Spleen (tissue), 11 donors: ENCODE results near the gene PALLD. TPM values are rescaled to one million over a fixed set of nuclear protein-coding genes. Genes with fewer than 3 reads are reported as not detected.

ENCODE experiments used
- DNase-seq: peaks from one replicate; pipeline ENCODE4 v3.0.0-alpha.2; 2020
- H3K27ac ChIP-seq, 8 donors: fragments of 200-600 bp; sonication (generic) in 7 of 8; 1 replicate in 4 of 8; 2 replicates in 4 of 8; pipeline versions ENCODE4 v1.5.0 to v1.8.0; 2016 to 2021; ENCODE audit warnings: inconsistent platforms in 4 of 8, mild to moderate bottlenecking in 4 of 8, moderate library complexity in 1 of 8
- H3K27me3 ChIP-seq, 7 donors: fragments of 200-600 bp; sonication (generic) in 6 of 7; replicated peaks in 1 of 7; 1 replicate in 4 of 7; 2 replicates in 3 of 7; pipeline versions ENCODE4 v1.5.0 to v1.8.0; 2016 to 2021; ENCODE audit warnings: inconsistent platforms in 3 of 7, mild to moderate bottlenecking in 1 of 7
- H3K36me3 ChIP-seq, 6 donors: fragments of 200-600 bp; sonication (generic) in 5 of 6; 1 replicate in 4 of 6; 2 replicates in 2 of 6; pipeline versions ENCODE4 v1.5.0 to v1.8.0; 2016 to 2021; ENCODE audit warnings: inconsistent platforms in 2 of 6
- H3K4me1 ChIP-seq, 6 donors: fragments of 200-600 bp; sonication (generic) in 5 of 6; 1 replicate in 3 of 6; 2 replicates in 3 of 6; pipeline versions ENCODE4 v1.5.0 to v1.8.0; 2016 to 2021; ENCODE audit warnings: inconsistent platforms in 3 of 6
- H3K4me3 ChIP-seq, 8 donors: fragments of 200-600 bp; sonication (generic) in 7 of 8; 1 replicate in 4 of 8; 2 replicates in 4 of 8; pipeline versions ENCODE4 v1.5.0 to v1.8.0; 2016 to 2021; ENCODE audit warnings: inconsistent platforms in 4 of 8, mild to moderate bottlenecking in 4 of 8, moderate library complexity in 2 of 8
- H3K9me3 ChIP-seq, 8 donors: fragments of 200-600 bp; sonication (generic) in 7 of 8; 1 replicate in 4 of 8; 2 replicates in 4 of 8; pipeline versions ENCODE4 v1.5.0 to v1.8.0; 2016 to 2021; ENCODE audit warnings: inconsistent platforms in 4 of 8
- CTCF ChIP-seq, 11 experiments: fragments of 200-600 bp in 7 of 11; fragments of 450-650 bp in 4 of 11; sonication (generic) in 4 of 11; IDR thresholded peaks in 8 of 11; conservative IDR thresholded peaks in 3 of 11; 1 replicate in 7 of 11; 2 replicates in 4 of 11; pipeline versions ENCODE4 v1.4.0 to v1.8.0; 2016 to 2021; ENCODE audit warnings: antibody characterized with exemption in 11 of 11, inconsistent platforms in 4 of 11, mild to moderate bottlenecking in 1 of 11
- POLR2A ChIP-seq, 3 donors: fragments of 450-650 bp; IDR thresholded peaks; one replicate each; pipeline ENCODE4 v1.5.1; 2017; ENCODE audit warnings: antibody characterized with exemption in 3 of 3, mild to moderate bottlenecking in 1 of 3
- POLR2AphosphoS5 ChIP-seq, 3 donors: sonication (generic); formaldehyde crosslinking; IDR thresholded peaks; one replicate each; pipeline ENCODE4 v1.5.1; 2017; ENCODE audit warnings: antibody characterized with exemption in 3 of 3
- WGBS, 5 donors: extraction: QIAGEN DNeasy Blood & Tissue Kit in 3 of 5; methylation state at CpG; one replicate each; pipeline versions ENCODE4 v1.1.5 to v1.1.7; 2013 to 2018; 5-methylcytosine and 5-hydroxymethylcytosine counted together
- intact Hi-C: fragments of 100-400 bp; cut with DNase I; formaldehyde crosslinking; loops from one replicate; pipeline ENCODE4 v1.15.0; 2023; ENCODE audit warnings: low total_unique reads
- polyA plus RNA-seq, 3 donors: library from polyadenylated mRNA; stranded (reverse); fragments of 200-250 nt; gene quantifications; one replicate each; pipeline ENCODE4 v1.2.1, GENCODE V29; 2013
- total RNA-seq, 7 donors: library from RNA; depleted of rRNA in 3 of 7; stranded (reverse); fragments of >200 nt in 3 of 7; fragmentation: NEBNext Ultra II Directional in 4 of 7; extraction: Animal tissue kit (Norgen Biotek cat#: 25700) in 4 of 7; gene quantifications; one replicate each; pipeline versions ENCODE4 v1.1.0 to v1.2.1, GENCODE V29; 2016 to 2021
- donor health status: healthy with polysubstance abuse.
- donor health status: DM: no; HTN: no; CAD: no; lungs with moderate emphysema.
- donor health status: DM: no; HTN: no; CAD: no.
- donor health status: Bipolar disorder and iron deficiency.
- donor health status: healthy.
- donor health status: DM: no; HTN: no; CAD: no.
- donor health status: DM: yes; HTN: yes; CAD: no.

Gene PALLD
- total and polyA plus RNA-seq, 10 donors, result 24.3 to 228 (median 142) TPM

GRCh38 chr4:168487282-168488035 is 9.4 kb upstream of the PALLD start:
- DNase-seq, result no peak
- intact Hi-C loops, result loop anchor here (10.0 kb wide), 1 partner anchor 173 kb away; the partner anchor contains the start of gene DDX60

DNA sequence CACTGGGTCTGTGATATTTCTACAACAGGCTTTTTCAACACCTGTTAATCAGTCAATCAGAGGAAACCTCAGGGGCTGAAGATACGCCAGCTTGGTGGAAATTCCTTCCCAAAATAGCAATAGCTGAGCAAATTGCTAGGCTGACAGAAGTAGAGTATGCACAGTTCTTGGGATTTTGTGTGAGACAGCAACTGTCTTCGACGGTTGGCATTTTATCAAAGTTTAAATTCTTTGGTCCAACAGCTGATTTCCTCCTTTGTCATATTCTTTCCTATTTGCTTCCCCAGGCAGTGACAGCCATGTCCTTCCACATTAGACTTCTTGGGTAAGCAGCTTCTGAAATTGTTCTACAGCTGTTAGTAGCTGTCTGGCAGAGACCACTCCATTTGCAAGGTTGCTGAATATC is 8.0 kb upstream of the PALLD start:
- H3K9me3 ChIP-seq, result no peaks in the 10 kb centered on the region
- no peak overlapping the region for H3K4me3 ChIP-seq
- H3K27ac ChIP-seq, result no peak overlapping the region
- peaks cover 0 to 11% (median 0%) of the 10 kb centered on the region in 7 donors for H3K27me3 ChIP-seq
- TF ChIP-seq POLR2A (IDR thresholded peaks at IDR 0.05), result no peak
- no peak for TF ChIP-seq CTCF (IDR thresholded peaks at IDR 0.05 in 8 of 11, conservative IDR thresholded peaks at IDR 0.05 in 3 of 11)
- TF ChIP-seq POLR2AphosphoS5 (IDR thresholded peaks at IDR 0.05), result no peak
- 22 to 44% (median 25%) methylated on average over 3 of the region's 3 CpGs for WGBS, 5 donors
- no peaks in the 10 kb centered on the region for H3K36me3 ChIP-seq
- intact Hi-C loops, result loop anchor here (10.0 kb wide), 1 partner anchor 174 kb away; the partner anchor contains the start of gene DDX60
- no peak for DNase-seq
- H3K4me1 ChIP-seq, result no peaks in the 10 kb centered on the region

More at GRCh38 chr4:168487282-168488035, 9.4 kb upstream of the PALLD start:
- Histone ChIP-seq H3K27ac (no peak overlapping the region), H3K9me3 (no peaks in the 10 kb centered on the region), H3K36me3 (no peaks in the 10 kb centered on the region), H3K4me3 (no peak overlapping the region), H3K27me3 (no peaks in the 10 kb centered on the region), H3K4me1 (no peaks in the 10 kb centered on the region)
- no peak for TF ChIP-seq POLR2A (IDR thresholded peaks at IDR 0.05)
- TF ChIP-seq POLR2AphosphoS5 (IDR thresholded peaks at IDR 0.05), result no peak
- no peak for TF ChIP-seq CTCF (IDR thresholded peaks at IDR 0.05 in 8 of 11, conservative IDR thresholded peaks at IDR 0.05 in 3 of 11)
- 70 to 87% (median 80%) methylated on average over 9 of the region's 9 CpGs for WGBS, 5 donors

- Histone ChIP-seq H3K36me3 (no peaks in the 10 kb centered on the region), H3K27me3 (peaks cover 0 to 11% (median 0%) of the 10 kb centered on the region in 7 donors), H3K4me1 (no peaks in the 10 kb centered on the region), H3K27ac (no peak overlapping the region), H3K9me3 (no peaks in the 10 kb centered on the region), H3K4me3 (no peak overlapping the region)
- TF ChIP-seq POLR2AphosphoS5 (IDR thresholded peaks at IDR 0.05), result no peak
- no peak for TF ChIP-seq CTCF (IDR thresholded peaks at IDR 0.05 in 8 of 11, conservative IDR thresholded peaks at IDR 0.05 in 3 of 11)
- intact Hi-C loops, result loop anchor here (10.0 kb wide), 1 partner anchor 175 kb away; the partner anchor contains the start of gene DDX60
- 94 to 100% (median 98%) methylated on average over 1 of the region's 1 CpG for WGBS, 5 donors
- no peak for DNase-seq
Observed at GRCh38 chr4:168489616-168490015, 7.2 kb upstream of the PALLD start.

DNA sequence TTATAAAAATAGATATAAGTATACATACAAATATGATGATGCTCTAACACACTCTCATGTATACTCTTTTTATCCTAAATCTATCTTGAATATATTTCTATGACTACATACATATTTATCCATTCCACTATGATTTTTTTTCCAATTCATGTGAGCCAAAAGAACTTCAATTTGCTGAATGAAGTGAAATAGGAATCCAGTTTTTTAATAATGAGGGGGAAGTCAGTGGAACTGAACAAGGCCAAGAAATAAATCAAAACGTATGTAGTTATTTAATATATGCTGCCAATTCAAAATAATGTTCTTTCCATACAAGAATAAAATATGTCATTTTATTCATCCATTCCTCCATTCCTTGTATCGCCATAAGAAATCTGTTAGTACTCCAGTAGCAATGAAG is 6.1 kb upstream of the PALLD start:
- intact Hi-C loops, result no loop called here
- 89 to 98% (median 95%) methylated on average over 2 of the region's 2 CpGs for WGBS, 5 donors
- Histone ChIP-seq H3K36me3 (no peaks in the 10 kb centered on the region), H3K9me3 (no peaks in the 10 kb centered on the region), H3K27ac (no peak overlapping the region), H3K4me3 (no peak overlapping the region), H3K27me3 (peaks cover 0 to 11% (median 0%) of the 10 kb centered on the region in 7 donors), H3K4me1 (no peaks in the 10 kb centered on the region)
- TF ChIP-seq POLR2AphosphoS5 (IDR thresholded peaks at IDR 0.05) (no peak), CTCF (IDR thresholded peaks at IDR 0.05 in 8 of 11, conservative IDR thresholded peaks at IDR 0.05 in 3 of 11) (no peak), POLR2A (IDR thresholded peaks at IDR 0.05) (no peak)
- no peak for DNase-seq
